ENCODE data around the gene TGFBR3L. TPM values are rescaled to one million over a fixed set of nuclear protein-coding genes. Genes with fewer than 3 reads are reported as not detected.

TGFBR3L gene
- total and polyA plus RNA-seq, 2 of the 13 experiments (the other 11 are each of a cell fraction or from before 2014, with no cell fraction given) = 0.20 to 1.0 TPM

GRCh38 chr19:7903244-7904073 lies 11.2 kb upstream of the TGFBR3L start, which contains the start of gene MAP2K7 (continued):
- TF ChIP-seq, protein P1, sequence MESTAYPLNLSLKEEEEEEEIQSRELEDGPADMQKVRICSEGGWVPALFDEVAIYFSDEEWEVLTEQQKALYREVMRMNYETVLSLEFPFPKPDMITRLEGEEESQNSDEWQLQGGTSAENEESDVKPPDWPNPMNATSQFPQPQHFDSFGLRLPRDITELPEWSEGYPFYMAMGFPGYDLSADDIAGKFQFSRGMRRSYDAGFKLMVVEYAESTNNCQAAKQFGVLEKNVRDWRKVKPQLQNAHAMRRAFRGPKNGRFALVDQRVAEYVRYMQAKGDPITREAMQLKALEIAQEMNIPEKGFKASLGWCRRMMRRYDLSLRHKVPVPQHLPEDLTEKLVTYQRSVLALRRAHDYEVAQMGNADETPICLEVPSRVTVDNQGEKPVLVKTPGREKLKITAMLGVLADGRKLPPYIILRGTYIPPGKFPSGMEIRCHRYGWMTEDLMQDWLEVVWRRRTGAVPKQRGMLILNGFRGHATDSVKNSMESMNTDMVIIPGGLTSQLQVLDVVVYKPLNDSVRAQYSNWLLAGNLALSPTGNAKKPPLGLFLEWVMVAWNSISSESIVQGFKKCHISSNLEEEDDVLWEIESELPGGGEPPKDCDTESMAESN (CRISPR knock-in tag; conservative IDR thresholded peaks at IDR 0.05) = peak; percentile 92
- TF ChIP-seq FOXM1 (CRISPR knock-in tag; IDR thresholded peaks at IDR 0.05) (no peak), GABPA (IDR thresholded peaks at IDR 0.05; ENCODE audit: low read depth, low read length) (no peak), GABPA (CRISPR knock-in tag; IDR thresholded peaks at IDR 0.05; ENCODE audit: low read depth) (0 out of 2 replicates have a peak, but pooled peaks have one; percentile 0), ZNF326 (CRISPR knock-in tag; IDR thresholded peaks at IDR 0.05; ENCODE audit: borderline replicate concordance) (no peak), RBM39 (IDR thresholded peaks at IDR 0.05; ENCODE audit: low read depth, low read length, poor library complexity, severe bottlenecking) (no peak), ZSCAN21 (CRISPR knock-in tag; IDR thresholded peaks at IDR 0.05; ENCODE audit: borderline replicate concordance) (peak; percentile 66; the same call in 1 of the 2 replicates), ASH2L (IDR thresholded peaks at IDR 0.05; ENCODE audit: insufficient read length, low read depth, low read length) (peak; percentile 63), ZBTB7A (CRISPR knock-in tag; IDR thresholded peaks at IDR 0.05) (no peak; the same call in none of the 2 replicates), MIER2 (CRISPR knock-in tag; IDR thresholded peaks at IDR 0.05) (no peak), TBL1XR1 (IDR thresholded peaks at IDR 0.05; ENCODE audit: borderline replicate concordance, low read length, partially characterized antibody) (peak; percentile 3), ZNF230 (CRISPR knock-in tag; IDR thresholded peaks at IDR 0.05) (0 out of 2 replicates have a peak, but pooled peaks have one; percentile 71), IRX3 (CRISPR knock-in tag; IDR thresholded peaks at IDR 0.05; ENCODE audit: borderline replicate concordance, low read depth) (peak; percentile 27; the same call in 1 of the 2 replicates), KAT7 (CRISPR knock-in tag; IDR thresholded peaks at IDR 0.05; ENCODE audit: borderline replicate concordance) (no peak; the same call in 1 of the 2 replicates), NR2F2 (IDR thresholded peaks at IDR 0.05; ENCODE audit: borderline replicate concordance, low read depth) (peak; percentile 84; the same call in 1 of the 2 replicates), SOX6 (IDR thresholded peaks at IDR 0.05) (no peak), SOX6 (CRISPR knock-in tag; IDR thresholded peaks at IDR 0.05) (peak; percentile 75), ZNF331 (CRISPR knock-in tag; IDR thresholded peaks at IDR 0.05) (peak; percentile 81), ZNF460 (CRISPR knock-in tag; IDR thresholded peaks at IDR 0.05; ENCODE audit: borderline replicate concordance) (no peak), ZNF570 (CRISPR knock-in tag; IDR thresholded peaks at IDR 0.05; ENCODE audit: borderline replicate concordance) (no peak; the same call in 1 of the 2 replicates), KAT2B (IDR thresholded peaks at IDR 0.05; ENCODE audit: borderline replicate concordance, low read depth, low read length) (no peak), NFRKB (IDR thresholded peaks at IDR 0.05) (no peak), XBP1 (CRISPR knock-in tag; IDR thresholded peaks at IDR 0.05) (no peak), HES4 (CRISPR knock-in tag; IDR thresholded peaks at IDR 0.05; ENCODE audit: borderline replicate concordance) (no peak)
- TF ChIP-seq, protein P2, sequence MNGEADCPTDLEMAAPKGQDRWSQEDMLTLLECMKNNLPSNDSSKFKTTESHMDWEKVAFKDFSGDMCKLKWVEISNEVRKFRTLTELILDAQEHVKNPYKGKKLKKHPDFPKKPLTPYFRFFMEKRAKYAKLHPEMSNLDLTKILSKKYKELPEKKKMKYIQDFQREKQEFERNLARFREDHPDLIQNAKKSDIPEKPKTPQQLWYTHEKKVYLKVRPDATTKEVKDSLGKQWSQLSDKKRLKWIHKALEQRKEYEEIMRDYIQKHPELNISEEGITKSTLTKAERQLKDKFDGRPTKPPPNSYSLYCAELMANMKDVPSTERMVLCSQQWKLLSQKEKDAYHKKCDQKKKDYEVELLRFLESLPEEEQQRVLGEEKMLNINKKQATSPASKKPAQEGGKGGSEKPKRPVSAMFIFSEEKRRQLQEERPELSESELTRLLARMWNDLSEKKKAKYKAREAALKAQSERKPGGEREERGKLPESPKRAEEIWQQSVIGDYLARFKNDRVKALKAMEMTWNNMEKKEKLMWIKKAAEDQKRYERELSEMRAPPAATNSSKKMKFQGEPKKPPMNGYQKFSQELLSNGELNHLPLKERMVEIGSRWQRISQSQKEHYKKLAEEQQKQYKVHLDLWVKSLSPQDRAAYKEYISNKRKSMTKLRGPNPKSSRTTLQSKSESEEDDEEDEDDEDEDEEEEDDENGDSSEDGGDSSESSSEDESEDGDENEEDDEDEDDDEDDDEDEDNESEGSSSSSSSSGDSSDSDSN (CRISPR knock-in tag; IDR thresholded peaks at IDR 0.05) = peak; percentile 36; the same call in 1 of the 2 replicates
- TF ChIP-seq, protein P3, sequence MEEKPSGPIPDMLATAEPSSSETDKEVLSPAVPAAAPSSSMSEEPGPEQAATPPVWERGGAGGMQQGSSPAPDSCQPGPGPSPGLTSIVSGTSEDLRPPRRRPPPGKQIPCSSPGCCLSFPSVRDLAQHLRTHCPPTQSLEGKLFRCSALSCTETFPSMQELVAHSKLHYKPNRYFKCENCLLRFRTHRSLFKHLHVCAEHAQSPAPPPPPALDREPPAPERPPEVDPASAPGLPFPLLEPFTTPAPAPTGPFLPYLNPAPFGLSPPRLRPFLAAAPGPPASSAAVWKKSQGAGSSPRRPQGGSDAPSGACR (CRISPR knock-in tag; IDR thresholded peaks at IDR 0.05) = no peak

Measured in HepG2 (cell line).